ENCODE measurements around the gene DLG5.

DLG5 gene

GRCh38 chr10:77864151-77864851, 62.3 kb downstream of the DLG5 start:
- Mint-ChIP-seq H3K27me3 (ENCODE audit: low read depth) (no peaks in the 10 kb centered on the region), H3K4me3 (no peak overlapping the region), H3K4me1 (ENCODE audit: low read depth) (peaks cover 3% of the 10 kb centered on the region), H3K27ac (no peak overlapping the region), H3K36me3 (ENCODE audit: low read depth) (no peaks in the 10 kb centered on the region), H3K9me3 (no peaks in the 10 kb centered on the region)

- Mint-ChIP-seq H3K9me3 (no peaks in the 10 kb centered on the region), H3K4me3 (no peak overlapping the region), H3K27me3 (ENCODE audit: low read depth) (no peaks in the 10 kb centered on the region), H3K4me1 (ENCODE audit: low read depth) (peaks cover 3% of the 10 kb centered on the region), H3K36me3 (ENCODE audit: low read depth) (no peaks in the 10 kb centered on the region), H3K27ac (no peak overlapping the region)
These were observed 63.1 kb downstream of the DLG5 start for GRCh38 chr10:77863446-77863845.

- H3K4me3 Mint-ChIP-seq: no peak overlapping the region
- no peaks in the 10 kb centered on the region for H3K36me3 Mint-ChIP-seq (ENCODE audit: low read depth)
- H3K27ac Mint-ChIP-seq: no peak overlapping the region
- H3K9me3 Mint-ChIP-seq: no peaks in the 10 kb centered on the region
- H3K4me1 Mint-ChIP-seq (ENCODE audit: low read depth): peaks cover 3% of the 10 kb centered on the region
- H3K27me3 Mint-ChIP-seq (ENCODE audit: low read depth): no peaks in the 10 kb centered on the region
These were observed 64.0 kb downstream of the DLG5 start for GRCh38 chr10:77862595-77862994.

- Mint-ChIP-seq H3K36me3 (ENCODE audit: low read depth) (no peaks in the 10 kb centered on the region), H3K27me3 (ENCODE audit: low read depth) (no peaks in the 10 kb centered on the region), H3K4me3 (no peak overlapping the region), H3K9me3 (no peaks in the 10 kb centered on the region), H3K4me1 (ENCODE audit: low read depth) (peaks cover 3% of the 10 kb centered on the region), H3K27ac (no peak overlapping the region)
These were observed 65.2 kb downstream of the DLG5 start for GRCh38 chr10:77861366-77861765.

- Mint-ChIP-seq H3K4me3 (no peak overlapping the region), H3K27me3 (ENCODE audit: low read depth) (no peaks in the 10 kb centered on the region), H3K27ac (no peak overlapping the region), H3K9me3 (no peaks in the 10 kb centered on the region), H3K36me3 (ENCODE audit: low read depth) (no peaks in the 10 kb centered on the region), H3K4me1 (ENCODE audit: low read depth) (peaks cover 3% of the 10 kb centered on the region)
These were observed 66.7 kb downstream of the DLG5 start for GRCh38 chr10:77859865-77860282.

- H3K9me3 Mint-ChIP-seq: no peaks in the 10 kb centered on the region
- H3K4me3 Mint-ChIP-seq: no peak overlapping the region
- no peaks in the 10 kb centered on the region for H3K36me3 Mint-ChIP-seq (ENCODE audit: low read depth)
- H3K27me3 Mint-ChIP-seq (ENCODE audit: low read depth): no peaks in the 10 kb centered on the region
- H3K27ac Mint-ChIP-seq: no peak overlapping the region
- peaks cover 3% of the 10 kb centered on the region for H3K4me1 Mint-ChIP-seq (ENCODE audit: low read depth)
These were observed 67.2 kb downstream of the DLG5 start for GRCh38 chr10:77859200-77859864.

GRCh38 chr10:77857272-77857671, 69.3 kb downstream of the DLG5 start:
- H3K4me3 Mint-ChIP-seq: no peak overlapping the region
- H3K27me3 Mint-ChIP-seq (ENCODE audit: low read depth): no peaks in the 10 kb centered on the region
- H3K4me1 Mint-ChIP-seq (ENCODE audit: low read depth): no peaks in the 10 kb centered on the region
- no peaks in the 10 kb centered on the region for H3K9me3 Mint-ChIP-seq
- no peaks in the 10 kb centered on the region for H3K36me3 Mint-ChIP-seq (ENCODE audit: low read depth)
- no peak overlapping the region for H3K27ac Mint-ChIP-seq

- Mint-ChIP-seq H3K4me3 (no peak overlapping the region), H3K9me3 (no peaks in the 10 kb centered on the region), H3K27ac (no peak overlapping the region), H3K36me3 (ENCODE audit: low read depth) (no peaks in the 10 kb centered on the region), H3K27me3 (ENCODE audit: low read depth) (no peaks in the 10 kb centered on the region), H3K4me1 (ENCODE audit: low read depth) (no peaks in the 10 kb centered on the region)
These were observed 70.0 kb downstream of the DLG5 start for GRCh38 chr10:77856566-77856965.

- H3K27ac Mint-ChIP-seq: no peak overlapping the region
- H3K4me3 Mint-ChIP-seq: no peak overlapping the region
- no peaks in the 10 kb centered on the region for H3K27me3 Mint-ChIP-seq (ENCODE audit: low read depth)
- no peaks in the 10 kb centered on the region for H3K36me3 Mint-ChIP-seq (ENCODE audit: low read depth)
- no peaks in the 10 kb centered on the region for H3K4me1 Mint-ChIP-seq (ENCODE audit: low read depth)
- H3K9me3 Mint-ChIP-seq: no peaks in the 10 kb centered on the region
These were observed 71.0 kb downstream of the DLG5 start for GRCh38 chr10:77855404-77856155.

GRCh38 chr10:77854115-77854514, 72.4 kb downstream of the DLG5 start:
- no peak overlapping the region for H3K27ac Mint-ChIP-seq
- no peak overlapping the region for H3K4me3 Mint-ChIP-seq
- no peaks in the 10 kb centered on the region for H3K27me3 Mint-ChIP-seq (ENCODE audit: low read depth)
- H3K4me1 Mint-ChIP-seq (ENCODE audit: low read depth): no peaks in the 10 kb centered on the region
- no peaks in the 10 kb centered on the region for H3K9me3 Mint-ChIP-seq
- H3K36me3 Mint-ChIP-seq (ENCODE audit: low read depth): no peaks in the 10 kb centered on the region

GRCh38 chr10:77853256-77853655, 73.3 kb downstream of the DLG5 start:
- Mint-ChIP-seq H3K27ac (no peak overlapping the region), H3K27me3 (ENCODE audit: low read depth) (no peaks in the 10 kb centered on the region), H3K4me3 (no peak overlapping the region), H3K36me3 (ENCODE audit: low read depth) (no peaks in the 10 kb centered on the region), H3K9me3 (no peaks in the 10 kb centered on the region), H3K4me1 (ENCODE audit: low read depth) (no peaks in the 10 kb centered on the region)

GRCh38 chr10:77850620-77851231, 75.8 kb downstream of the DLG5 start:
- Mint-ChIP-seq H3K4me3 (no peak overlapping the region), H3K27me3 (ENCODE audit: low read depth) (no peaks in the 10 kb centered on the region), H3K27ac (no peak overlapping the region), H3K36me3 (ENCODE audit: low read depth) (no peaks in the 10 kb centered on the region), H3K4me1 (ENCODE audit: low read depth) (no peaks in the 10 kb centered on the region), H3K9me3 (no peaks in the 10 kb centered on the region)

- Mint-ChIP-seq H3K27ac (no peak overlapping the region), H3K27me3 (ENCODE audit: low read depth) (no peaks in the 10 kb centered on the region), H3K4me3 (no peak overlapping the region), H3K9me3 (no peaks in the 10 kb centered on the region), H3K36me3 (ENCODE audit: low read depth) (no peaks in the 10 kb centered on the region), H3K4me1 (ENCODE audit: low read depth) (no peaks in the 10 kb centered on the region)
These were observed 77.4 kb downstream of the DLG5 start for GRCh38 chr10:77849039-77849664.

GRCh38 chr10:77846718-77847311, 79.7 kb downstream of the DLG5 start:
- no peak overlapping the region for H3K4me3 Mint-ChIP-seq
- no peaks in the 10 kb centered on the region for H3K9me3 Mint-ChIP-seq
- no peak overlapping the region for H3K27ac Mint-ChIP-seq
- no peaks in the 10 kb centered on the region for H3K4me1 Mint-ChIP-seq (ENCODE audit: low read depth)
- H3K36me3 Mint-ChIP-seq (ENCODE audit: low read depth): no peaks in the 10 kb centered on the region
- no peaks in the 10 kb centered on the region for H3K27me3 Mint-ChIP-seq (ENCODE audit: low read depth)
